Mammary epithelial cell (primary cell): ENCODE data around the gene RYR1.

ENCODE experiments used
- EZH2 ChIP-seq: IDR thresholded peaks from 2 replicates; pipeline ENCODE4 v1.6.1; 2012; ENCODE audit warnings: low read length, inconsistent platforms, borderline replicate concordance
- TF ChIP-seq, protein P1 (sequence below), 2 donors: IDR thresholded peaks in 1 of 2; conservative IDR thresholded peaks in 1 of 2; 2 replicates each; pipeline ENCODE4 v1.5.1; 2011 to 2012; ENCODE audit warnings: inconsistent platforms in 2 of 2, low read length in 2 of 2, mild to moderate bottlenecking in 2 of 2, control low read depth in 1 of 2, low read depth in 1 of 2; ENCODE audit not compliant: insufficient read depth in 1 of 2; ENCODE audit errors: extremely low read depth in 1 of 2

DNA sequence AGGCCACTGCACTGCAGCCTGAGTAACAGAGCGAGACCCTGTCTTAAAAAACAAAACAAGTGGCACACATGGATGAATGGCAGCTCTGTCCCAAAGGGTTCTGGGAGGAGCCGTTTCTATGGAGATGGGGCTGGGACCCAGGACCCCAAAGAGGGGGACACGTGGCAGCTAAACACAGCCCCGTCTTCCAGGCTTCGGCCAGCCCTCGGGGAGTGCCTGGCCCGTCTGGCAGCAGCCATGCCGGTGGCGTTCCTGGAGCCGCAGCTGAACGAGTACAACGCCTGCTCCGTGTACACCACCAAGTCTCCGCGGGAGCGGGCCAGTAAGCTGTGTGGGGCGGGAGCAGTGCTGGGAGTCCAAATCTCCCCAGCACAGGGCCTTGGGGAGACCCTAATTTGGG is 82.4 kb downstream of the RYR1 start:
- TF ChIP-seq, protein P1, sequence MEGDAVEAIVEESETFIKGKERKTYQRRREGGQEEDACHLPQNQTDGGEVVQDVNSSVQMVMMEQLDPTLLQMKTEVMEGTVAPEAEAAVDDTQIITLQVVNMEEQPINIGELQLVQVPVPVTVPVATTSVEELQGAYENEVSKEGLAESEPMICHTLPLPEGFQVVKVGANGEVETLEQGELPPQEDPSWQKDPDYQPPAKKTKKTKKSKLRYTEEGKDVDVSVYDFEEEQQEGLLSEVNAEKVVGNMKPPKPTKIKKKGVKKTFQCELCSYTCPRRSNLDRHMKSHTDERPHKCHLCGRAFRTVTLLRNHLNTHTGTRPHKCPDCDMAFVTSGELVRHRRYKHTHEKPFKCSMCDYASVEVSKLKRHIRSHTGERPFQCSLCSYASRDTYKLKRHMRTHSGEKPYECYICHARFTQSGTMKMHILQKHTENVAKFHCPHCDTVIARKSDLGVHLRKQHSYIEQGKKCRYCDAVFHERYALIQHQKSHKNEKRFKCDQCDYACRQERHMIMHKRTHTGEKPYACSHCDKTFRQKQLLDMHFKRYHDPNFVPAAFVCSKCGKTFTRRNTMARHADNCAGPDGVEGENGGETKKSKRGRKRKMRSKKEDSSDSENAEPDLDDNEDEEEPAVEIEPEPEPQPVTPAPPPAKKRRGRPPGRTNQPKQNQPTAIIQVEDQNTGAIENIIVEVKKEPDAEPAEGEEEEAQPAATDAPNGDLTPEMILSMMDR (conservative IDR thresholded peaks at IDR 0.05 in 1 of 2, IDR thresholded peaks at IDR 0.05 in 1 of 2; ENCODE audit: extremely low read depth in 1 of 2, insufficient read depth in 1 of 2, low read depth in 1 of 2, low read length in 2 of 2): no peak
- no peak for TF ChIP-seq EZH2
